ENCODE results near the gene MAGOHB. TPM values are rescaled to one million over a fixed set of nuclear protein-coding genes. Genes with fewer than 3 reads are reported as not detected.
A peak's percentile ranks its signal among the peaks of the same experiment; 100 is the strongest.

MAGOHB gene
- total and polyA plus RNA-seq, 2 of the 13 experiments (the other 11 are each of a cell fraction or from before 2014, with no cell fraction given) = 7.0 to 49.8 TPM

- no peak; the same call in 1 of the 2 replicates for TF ChIP-seq ZNF232 (CRISPR knock-in tag; IDR thresholded peaks at IDR 0.05; ENCODE audit: borderline replicate concordance)
- no peak; the same call in 1 of the 2 replicates for TF ChIP-seq RERE (CRISPR knock-in tag; IDR thresholded peaks at IDR 0.05; ENCODE audit: low read depth)
- no peak for TF ChIP-seq RELA (CRISPR knock-in tag; IDR thresholded peaks at IDR 0.05)
- peak; percentile 53; the same call in 1 of the 2 replicates for TF ChIP-seq ZBTB20 (CRISPR knock-in tag; IDR thresholded peaks at IDR 0.05; ENCODE audit: borderline replicate concordance, low read depth)
- peak; percentile 91 for TF ChIP-seq ZNF274 (CRISPR knock-in tag; IDR thresholded peaks at IDR 0.05)
- TF ChIP-seq ZNF724P (CRISPR knock-in tag; IDR thresholded peaks at IDR 0.05; ENCODE audit: borderline replicate concordance) = peak; percentile 55; the same call in 1 of the 2 replicates
- no peak for TF ChIP-seq RFX3 (CRISPR knock-in tag; IDR thresholded peaks at IDR 0.05)
- peak; percentile 76; the same call in 1 of the 2 replicates for TF ChIP-seq ZKSCAN8 (CRISPR knock-in tag; IDR thresholded peaks at IDR 0.05; ENCODE audit: borderline replicate concordance)
- peak; percentile 88 for TF ChIP-seq DRAP1 (CRISPR knock-in tag; IDR thresholded peaks at IDR 0.05)
- no peak for TF ChIP-seq ZNF660 (CRISPR knock-in tag; IDR thresholded peaks at IDR 0.05; ENCODE audit: borderline replicate concordance, low read depth)
- TF ChIP-seq MAZ (IDR thresholded peaks at IDR 0.05; ENCODE audit: borderline replicate concordance, low read depth, low read length) = no peak
- TF ChIP-seq MAZ (CRISPR knock-in tag; IDR thresholded peaks at IDR 0.05; ENCODE audit: low read depth) = peak; percentile 62; the same call in 1 of the 2 replicates
- peak; percentile 91 for TF ChIP-seq TARDBP (CRISPR knock-in tag; IDR thresholded peaks at IDR 0.05)
- no peak for TF ChIP-seq TAF15 (IDR thresholded peaks at IDR 0.05; ENCODE audit: low read depth, low read length, poor library complexity, severe bottlenecking)
- no peak; the same call in 1 of the 2 replicates for TF ChIP-seq ZNF549 (CRISPR knock-in tag; IDR thresholded peaks at IDR 0.05)
- TF ChIP-seq KDM5A (IDR thresholded peaks at IDR 0.05; ENCODE audit: borderline replicate concordance, low read length) = peak; percentile 99
- TF ChIP-seq ZNF687 (CRISPR knock-in tag; IDR thresholded peaks at IDR 0.05) = peak; percentile 87
These were observed at the start of gene MAGOHB (continued) for GRCh38 chr12:10613349-10614055.

Data from HepG2 (cell line).